GM12891 (cell line): ENCODE data around the gene SORCS2.

Experiments
- PAX5 ChIP-seq: IDR thresholded peaks from 2 replicates; pipeline ENCODE4 v1.6.1; 2011; ENCODE audit warnings: low read length, moderate library complexity, mild to moderate bottlenecking; ENCODE audit not compliant: insufficient read depth, severe bottlenecking
- POLR2A ChIP-seq: IDR thresholded peaks from 2 replicates; pipeline ENCODE4 v1.6.1; 2011; ENCODE audit warnings: low read depth, low read length, control low read depth
- POLR2AphosphoS5 ChIP-seq: IDR thresholded peaks from 2 replicates; pipeline ENCODE4 v1.6.1; 2011; ENCODE audit warnings: low read depth, low read length, control low read depth
- POU2F2 ChIP-seq: IDR thresholded peaks from 2 replicates; pipeline ENCODE4 v1.6.1; 2011; ENCODE audit warnings: low read depth, mild to moderate bottlenecking, control low read depth, low read length, moderate library complexity
- SPI1 ChIP-seq: IDR thresholded peaks from 2 replicates; pipeline ENCODE4 v1.6.1; 2011; ENCODE audit warnings: low read depth, low read length, control low read depth
- TAF1 ChIP-seq: IDR thresholded peaks from 2 replicates; pipeline ENCODE4 v1.6.1; 2011; ENCODE audit warnings: low read depth, low read length, control low read depth

DNA sequence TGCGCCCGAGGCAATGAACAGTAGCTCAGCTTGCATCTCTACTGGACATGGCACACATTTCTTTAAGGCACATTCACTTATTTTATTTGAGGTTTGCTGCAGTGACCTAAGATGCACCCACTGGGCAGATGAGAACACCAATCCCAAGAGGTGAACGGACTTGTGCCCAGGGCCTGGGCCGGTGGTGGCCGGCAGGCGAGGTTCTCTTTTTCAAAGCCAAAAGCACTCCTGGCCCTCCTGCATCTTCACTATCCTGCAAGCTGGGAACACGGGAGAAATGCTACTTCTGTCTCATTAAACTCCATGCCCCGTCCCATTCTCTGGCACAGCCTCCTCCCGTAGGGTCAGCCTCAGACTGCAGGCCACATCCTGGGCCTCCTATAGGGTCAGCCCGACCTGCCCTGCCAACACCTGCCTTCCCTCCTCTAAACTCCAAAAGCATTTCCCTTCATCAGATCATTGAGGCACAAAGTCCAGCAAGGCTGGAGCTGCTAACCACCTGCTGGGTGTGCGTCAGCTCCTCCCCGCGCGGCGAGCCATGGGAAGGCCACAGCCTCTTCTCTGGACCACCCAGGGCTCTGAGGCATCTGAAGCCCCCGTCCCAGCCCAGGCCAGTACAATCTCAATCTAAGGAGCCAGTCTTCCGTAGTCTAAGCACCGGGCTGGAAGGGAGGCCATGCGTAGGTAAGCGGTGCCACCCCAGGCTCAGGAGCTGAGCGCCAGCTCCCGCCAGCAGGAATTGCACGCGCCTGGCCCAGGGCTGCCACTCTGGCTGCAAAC, 581.3 kb downstream of the SORCS2 start:
- no peak for TF ChIP-seq POLR2AphosphoS5
- no peak for TF ChIP-seq TAF1
- TF ChIP-seq SPI1 = no peak
- no peak for TF ChIP-seq POLR2A
- TF ChIP-seq POU2F2 = no peak
- TF ChIP-seq PAX5 = no peak
